Liver (tissue), 3 donors: ENCODE data around the gene TRPV4.

ENCODE experiments used
- RAD21 ChIP-seq, 2 donors: IDR thresholded peaks; 2 replicates each; pipeline ENCODE4 v1.6.1; 2016; ENCODE audit warnings: antibody characterized with exemption in 2 of 2, mild to moderate bottlenecking in 2 of 2
- TAF1 ChIP-seq: conservative IDR thresholded peaks from 2 replicates; pipeline ENCODE4 v1.6.1; 2016; ENCODE audit warnings: antibody characterized with exemption, mild to moderate bottlenecking
- TF ChIP-seq, protein P1 (sequence below): fragments of 150-350 bp; IDR thresholded peaks from 2 replicates; pipeline ENCODE4 v1.5.1; 2017; ENCODE audit warnings: improper control_type of control experiment, low read depth, low read length; ENCODE audit not compliant: missing input control
- TF ChIP-seq, protein P2 (sequence below): IDR thresholded peaks from 2 replicates; pipeline ENCODE4 v1.6.1; 2016; ENCODE audit warnings: antibody characterized with exemption
- donor health status: healthy.
- donor health status: healthy.

DNA sequence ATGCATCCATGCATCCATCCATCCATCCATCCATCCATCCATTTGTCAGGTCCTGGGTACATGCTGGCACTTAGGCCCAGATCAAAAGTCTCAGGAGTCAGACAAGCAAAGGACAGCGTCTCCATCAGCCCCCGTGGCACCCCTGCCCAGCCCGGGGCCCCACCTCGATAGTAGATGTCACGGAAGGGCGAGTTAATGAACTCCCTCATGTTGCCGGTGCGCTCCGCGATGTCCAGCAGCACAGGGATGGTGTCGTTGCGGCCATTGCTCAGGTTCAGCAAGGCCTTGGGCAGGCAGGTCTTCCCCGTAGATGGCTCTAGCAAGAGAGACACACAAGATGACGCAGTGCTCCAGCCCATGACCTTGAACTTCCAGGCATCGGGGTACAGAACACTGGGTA, 30.4 kb downstream of the TRPV4 start:
- TF ChIP-seq, protein P1, sequence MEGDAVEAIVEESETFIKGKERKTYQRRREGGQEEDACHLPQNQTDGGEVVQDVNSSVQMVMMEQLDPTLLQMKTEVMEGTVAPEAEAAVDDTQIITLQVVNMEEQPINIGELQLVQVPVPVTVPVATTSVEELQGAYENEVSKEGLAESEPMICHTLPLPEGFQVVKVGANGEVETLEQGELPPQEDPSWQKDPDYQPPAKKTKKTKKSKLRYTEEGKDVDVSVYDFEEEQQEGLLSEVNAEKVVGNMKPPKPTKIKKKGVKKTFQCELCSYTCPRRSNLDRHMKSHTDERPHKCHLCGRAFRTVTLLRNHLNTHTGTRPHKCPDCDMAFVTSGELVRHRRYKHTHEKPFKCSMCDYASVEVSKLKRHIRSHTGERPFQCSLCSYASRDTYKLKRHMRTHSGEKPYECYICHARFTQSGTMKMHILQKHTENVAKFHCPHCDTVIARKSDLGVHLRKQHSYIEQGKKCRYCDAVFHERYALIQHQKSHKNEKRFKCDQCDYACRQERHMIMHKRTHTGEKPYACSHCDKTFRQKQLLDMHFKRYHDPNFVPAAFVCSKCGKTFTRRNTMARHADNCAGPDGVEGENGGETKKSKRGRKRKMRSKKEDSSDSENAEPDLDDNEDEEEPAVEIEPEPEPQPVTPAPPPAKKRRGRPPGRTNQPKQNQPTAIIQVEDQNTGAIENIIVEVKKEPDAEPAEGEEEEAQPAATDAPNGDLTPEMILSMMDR = no peak
- no peak for TF ChIP-seq TAF1
- TF ChIP-seq, protein P2, sequence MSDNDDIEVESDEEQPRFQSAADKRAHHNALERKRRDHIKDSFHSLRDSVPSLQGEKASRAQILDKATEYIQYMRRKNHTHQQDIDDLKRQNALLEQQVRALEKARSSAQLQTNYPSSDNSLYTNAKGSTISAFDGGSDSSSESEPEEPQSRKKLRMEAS = no peak
- no peak for TF ChIP-seq RAD21 (IDR thresholded peaks at IDR 0.05)
